Stimulated activated CD8-positive, alpha-beta memory T cell treated with anti-CD3 and anti-CD28 coated beads, Interleukin-12 subunit alpha, Interleukin-12 subunit beta, amount 100 ng/mL, for 24 hours (primary cell): ENCODE results near the gene LTBP4.
A peak's percentile ranks its signal among the peaks of the same experiment; 100 is the strongest.

Source experiments
- DNase-seq: peaks from one replicate; pipeline ENCODE4 v3.0.0-alpha.2; 2020; ENCODE audit errors: extremely low read depth

The LTBP4 gene

DNA sequence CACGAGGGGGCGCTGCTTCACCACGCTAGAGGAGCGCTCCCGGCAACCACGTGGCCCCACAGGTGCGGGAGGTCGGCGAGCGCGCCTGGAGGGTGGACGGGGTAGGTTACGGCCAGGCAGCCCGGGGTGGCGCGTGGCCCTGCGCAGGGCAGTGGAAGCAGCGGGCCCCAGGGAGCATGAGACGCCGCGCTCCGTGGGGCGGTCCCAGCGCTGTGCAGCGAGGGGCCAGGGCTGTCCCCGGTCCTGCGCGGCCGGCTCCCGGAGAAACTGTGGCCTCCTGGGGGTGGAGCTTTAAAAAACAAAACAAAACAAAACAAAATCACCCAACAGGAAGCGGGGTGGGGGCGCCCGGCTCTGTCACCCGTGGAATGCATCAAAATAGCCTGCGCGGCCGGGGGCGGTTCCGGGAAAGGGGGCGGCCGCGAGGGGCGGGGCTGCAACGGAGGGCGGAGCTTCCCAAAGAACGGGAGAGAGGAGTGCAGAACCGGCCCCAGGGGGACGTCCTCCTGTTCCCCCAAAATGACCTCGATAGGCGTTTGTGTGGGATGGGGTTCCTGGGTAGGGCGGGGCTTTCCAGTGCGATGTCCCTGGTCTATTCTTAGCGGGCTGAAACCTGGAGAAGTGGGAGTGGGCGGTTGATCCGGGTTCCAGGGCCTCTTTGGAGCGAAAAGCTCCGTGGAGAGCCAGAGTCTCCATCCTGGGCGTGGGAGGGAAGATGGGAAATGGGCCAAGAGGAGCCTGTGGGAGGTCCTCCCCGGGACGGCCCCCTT is 61.9 kb downstream of the LTBP4 start:
- DNase-seq, result peak; percentile 77

DNA sequence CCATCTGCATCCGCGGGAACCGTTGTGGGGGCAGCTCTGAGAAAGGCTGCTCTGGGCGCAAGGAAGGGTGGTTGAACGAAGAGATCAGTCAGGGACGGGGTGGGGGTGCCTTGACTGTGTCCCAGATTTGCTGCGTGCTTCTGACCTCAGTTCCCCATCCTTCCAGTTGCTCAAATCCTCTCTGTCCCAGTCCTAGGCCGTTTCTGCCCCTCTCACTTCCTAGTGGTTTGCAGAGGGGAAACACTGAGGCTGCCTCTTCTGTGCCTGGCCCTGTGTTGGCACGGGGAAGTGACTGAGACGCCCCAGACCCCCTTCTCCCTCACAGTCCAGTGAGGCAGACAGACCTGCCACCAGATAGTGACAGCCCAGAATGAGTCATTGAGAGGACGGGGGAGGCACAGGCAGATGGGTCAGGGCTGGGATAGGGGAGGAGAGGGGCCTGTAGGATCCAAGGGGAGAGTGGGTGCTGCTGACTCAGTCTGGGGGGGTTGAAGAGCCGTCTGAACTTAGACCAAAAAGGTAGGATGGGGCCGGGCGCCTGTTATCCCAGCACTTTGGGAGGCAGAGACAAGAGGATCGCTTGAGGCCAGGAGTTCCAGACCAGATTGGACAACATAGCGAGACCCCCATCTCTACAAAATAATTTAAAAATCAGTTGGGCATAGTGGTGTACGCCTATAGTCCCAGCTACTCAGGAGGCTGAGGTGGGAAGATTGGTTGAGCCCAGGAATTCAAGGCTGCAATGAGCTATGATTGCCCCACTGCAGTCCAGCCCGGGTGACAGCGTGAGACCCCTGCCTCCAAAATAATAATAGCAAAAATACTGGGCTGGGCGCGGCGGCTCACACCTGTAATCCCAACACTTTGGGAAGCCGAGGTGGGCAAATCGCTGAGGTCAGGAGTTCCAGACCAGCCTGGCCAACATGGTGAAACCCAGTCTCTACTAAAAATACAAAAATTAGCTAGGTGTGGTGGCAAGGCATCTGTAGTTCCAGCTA is 62.8 kb downstream of the LTBP4 start:
- DNase-seq, result no peak

GRCh38 chr19:40666803-40667438 is 65.8 kb downstream of the LTBP4 start:
- no peak for DNase-seq

GRCh38 chr19:40667602-40668001 is 66.4 kb downstream of the LTBP4 start:
- DNase-seq, result no peak

GRCh38 chr19:40668991-40669614 is 67.9 kb downstream of the LTBP4 start:
- DNase-seq, result no peak

DNA sequence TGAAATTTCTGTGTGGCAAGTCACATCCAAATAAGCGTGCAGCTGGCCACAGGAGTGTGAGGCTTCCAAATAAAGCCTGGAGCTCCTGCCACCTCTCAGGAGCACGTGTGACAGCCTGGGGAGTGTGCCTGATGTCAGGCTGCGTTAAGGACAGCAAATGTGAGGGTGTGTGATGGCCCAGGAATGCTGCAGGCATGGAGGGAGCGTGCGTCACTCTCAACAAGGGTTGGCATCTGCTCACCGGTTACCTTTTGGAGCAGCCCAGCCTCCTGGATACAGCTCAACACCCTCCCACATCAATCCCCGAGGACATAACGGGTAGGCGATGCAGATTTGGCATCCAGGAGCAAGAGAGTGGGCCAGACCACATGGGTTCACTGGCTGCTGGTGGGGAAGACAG is 70.2 kb downstream of the LTBP4 start:
- DNase-seq, result no peak

DNA sequence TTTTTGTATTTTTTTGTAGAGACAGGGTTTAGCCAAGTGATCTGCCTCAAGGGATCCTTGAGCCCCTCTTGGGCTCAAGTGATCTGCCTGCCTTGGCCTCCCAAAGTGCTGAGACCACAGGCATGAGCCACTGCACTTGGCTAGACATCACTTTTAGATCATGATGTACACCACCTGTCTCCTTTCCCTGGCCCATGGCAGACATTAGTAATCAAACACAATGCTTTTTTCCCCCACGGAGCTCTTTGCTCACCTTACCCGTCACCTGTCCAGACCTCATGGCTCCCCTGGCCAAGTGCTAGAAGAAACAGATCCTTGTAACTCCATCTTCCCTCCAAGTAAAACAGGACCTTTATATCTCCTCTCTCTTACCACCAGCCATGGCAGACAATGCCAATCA is 70.9 kb downstream of the LTBP4 start:
- DNase-seq, result no peak

GRCh38 chr19:40672573-40673299 is 71.6 kb downstream of the LTBP4 start:
- DNase-seq, result no peak

DNA sequence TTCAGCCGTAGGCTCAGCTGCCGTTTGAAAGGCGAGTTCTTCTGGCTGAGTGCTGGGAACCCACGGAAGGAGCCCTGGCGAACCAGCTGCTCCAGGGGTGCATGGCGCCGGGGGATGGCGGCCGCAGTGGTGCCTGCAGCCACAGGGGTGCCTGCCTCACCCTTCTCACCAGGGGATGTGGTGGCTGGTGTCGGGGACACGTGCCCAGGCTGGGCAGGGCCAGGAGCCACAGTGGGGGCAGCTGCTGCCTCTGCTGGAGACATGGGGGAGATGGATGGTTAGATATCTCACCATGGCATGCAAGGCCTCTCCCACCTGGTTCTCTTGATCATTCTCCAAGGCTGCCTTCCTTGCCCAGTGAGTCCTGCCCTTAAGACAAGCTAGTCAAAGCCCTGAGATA is 72.2 kb downstream of the LTBP4 start:
- no peak for DNase-seq

DNA sequence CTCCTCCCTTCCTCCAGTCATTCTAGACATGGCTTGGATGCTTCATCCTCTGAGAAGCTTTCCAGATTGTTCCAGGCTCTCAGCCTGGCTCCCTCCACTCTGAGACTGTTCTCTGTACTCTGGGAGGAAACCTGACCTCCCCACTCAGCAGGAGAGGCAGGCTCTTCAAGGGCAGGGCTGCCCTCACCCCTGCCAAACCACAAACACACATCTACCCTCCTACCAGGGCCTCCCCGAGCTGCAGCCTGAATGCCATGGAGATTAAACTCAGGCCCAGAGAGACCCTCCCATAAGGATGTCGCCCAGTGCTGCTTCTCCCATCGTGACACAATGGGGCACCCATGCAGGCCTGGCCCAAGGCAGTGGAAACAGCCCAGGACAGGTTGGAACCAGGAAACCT is 73.1 kb downstream of the LTBP4 start:
- no peak for DNase-seq

GRCh38 chr19:40677156-40677555 is 76.0 kb downstream of the LTBP4 start:
- no peak for DNase-seq
